Transverse colon (tissue), 3 donors: ENCODE results near the gene KCNH1.

ENCODE experiments used
- POLR2A ChIP-seq: fragments of 450-650 bp; IDR thresholded peaks from one replicate; pipeline ENCODE4 v1.6.1; 2016; ENCODE audit warnings: antibody characterized with exemption, mild to moderate bottlenecking, moderate library complexity
- POLR2AphosphoS5 ChIP-seq, 3 donors: sonication (generic); formaldehyde crosslinking; IDR thresholded peaks; one replicate each; pipeline ENCODE4 v1.6.1; 2016; ENCODE audit warnings: antibody characterized with exemption in 3 of 3

GRCh38 chr1:210631399-210631798, 502.5 kb downstream of the KCNH1 start:
- TF ChIP-seq POLR2A (no peak), POLR2AphosphoS5 (IDR thresholded peaks at IDR 0.05) (no peak)
